GM23338 (cell line): Measurements from ENCODE around the gene B4GALT6. TPM values are rescaled to one million over a fixed set of nuclear protein-coding genes. Genes with fewer than 3 reads are reported as not detected.

Experiments
- ATAC-seq: fragments of 200-7000 bp; cut with Tn5 transposase; 3 replicates; pipeline ENCODE4 v1.9.1; 2020
- DNase-seq: peaks from one replicate; pipeline ENCODE4 v3.0.0-alpha.2; 2015; ENCODE audit warnings: low spot score
- H2AFZ ChIP-seq: fragments of 200-600 bp; sonication (generic); 2 replicates; pipeline ENCODE4 v1.8.0; 2016; ENCODE audit warnings: antibody characterized with exemption, mild to moderate bottlenecking, moderate library complexity
- H3F3A ChIP-seq: fragments of 200-600 bp; sonication (generic); replicated peaks from 2 replicates; pipeline ENCODE4 v1.8.0; 2017; ENCODE audit warnings: antibody characterized with exemption, mixed run types, low read depth
- H3K27ac ChIP-seq: fragments of 200-600 bp; sonication (generic); 2 replicates; pipeline ENCODE4 v1.6.1; 2016; ENCODE audit warnings: low read depth
- H3K27me3 ChIP-seq: fragments of 200-600 bp; sonication (generic); 2 replicates; pipeline ENCODE4 v1.8.0; 2016; ENCODE audit warnings: mild to moderate bottlenecking, mixed run types, moderate library complexity; ENCODE audit not compliant: insufficient read depth
- H3K36me3 ChIP-seq: fragments of 200-600 bp; sonication (generic); 2 replicates; pipeline ENCODE4 v1.8.0; 2016; ENCODE audit warnings: mild to moderate bottlenecking; ENCODE audit not compliant: insufficient read depth
- H3K4me1 ChIP-seq: fragments of 200-600 bp; sonication (generic); 2 replicates; pipeline ENCODE4 v1.8.0; 2016; ENCODE audit warnings: mild to moderate bottlenecking, moderate library complexity; ENCODE audit not compliant: insufficient read depth
- H3K4me2 ChIP-seq: fragments of 200-600 bp; sonication (generic); 2 replicates; pipeline ENCODE4 v1.7.1; 2017; ENCODE audit warnings: mixed run types
- H3K4me3 ChIP-seq: fragments of 200-600 bp; sonication (generic); 2 replicates; pipeline ENCODE4 v1.6.1; 2016; ENCODE audit warnings: mixed run types
- H3K79me2 ChIP-seq: fragments of 200-600 bp; sonication (generic); replicated peaks from 2 replicates; pipeline ENCODE4 v1.8.0; 2017; ENCODE audit warnings: mild to moderate bottlenecking; ENCODE audit not compliant: insufficient read depth
- H3K9me2 ChIP-seq: fragments of 200-600 bp; sonication (generic); 2 replicates; pipeline ENCODE4 v1.8.0; 2017; ENCODE audit not compliant: insufficient read depth
- H4K20me1 ChIP-seq: fragments of 200-600 bp; sonication (generic); replicated peaks from 2 replicates; pipeline ENCODE4 v1.8.0; 2017; ENCODE audit warnings: mild to moderate bottlenecking; ENCODE audit not compliant: insufficient read depth
- H3K27ac Mint-ChIP-seq: 2 replicates; pipeline ENCODE4 v1.8.0; 2020; ENCODE audit warnings: inconsistent platforms, mild to moderate bottlenecking, moderate library complexity, mixed read lengths
- H3K27me3 Mint-ChIP-seq: 3 replicates; pipeline ENCODE4 v1.8.0; 2022; ENCODE audit warnings: low read depth, mild to moderate bottlenecking, moderate library complexity, mixed read lengths, inconsistent platforms; ENCODE audit not compliant: insufficient read depth, poor library complexity
- H3K36me3 Mint-ChIP-seq: 3 replicates; pipeline ENCODE4 v1.8.0; 2021; ENCODE audit warnings: low read depth, mild to moderate bottlenecking, inconsistent platforms, moderate library complexity, mixed read lengths
- H3K4me1 Mint-ChIP-seq: 3 replicates; pipeline ENCODE4 v1.8.0; 2020; ENCODE audit warnings: mild to moderate bottlenecking, inconsistent platforms, mixed read lengths
- H3K4me3 Mint-ChIP-seq: 3 replicates; pipeline ENCODE4 v1.8.0; 2021; ENCODE audit warnings: moderate library complexity, mild to moderate bottlenecking, inconsistent platforms, mixed read lengths
- H3K9me3 Mint-ChIP-seq: 3 replicates; pipeline ENCODE4 v1.8.0; 2020; ENCODE audit warnings: moderate library complexity, mild to moderate bottlenecking, inconsistent platforms, mixed read lengths
- CREB1 ChIP-seq: fragments of 250-450 bp; sonication (Bioruptor Pico); IDR thresholded peaks from 2 replicates; pipeline ENCODE4 v1.5.0; 2020; ENCODE audit warnings: low read depth, mild to moderate bottlenecking, moderate library complexity
- CTCF ChIP-seq, 2 experiments: fragments of 200-600 bp in 1 of 2; sonication (generic) in 1 of 2; conservative IDR thresholded peaks; 2 replicates each; pipeline versions ENCODE4 v1.5.1 to v1.6.1; 2016 to 2017; ENCODE audit warnings: antibody characterized with exemption in 2 of 2, low read depth in 2 of 2, mild to moderate bottlenecking in 2 of 2, moderate library complexity in 1 of 2
- ETS1 ChIP-seq: IDR thresholded peaks from 2 replicates; pipeline ENCODE4 v1.6.1; 2016; ENCODE audit warnings: antibody characterized with exemption
- EZH2 ChIP-seq: fragments of 200-600 bp; sonication (generic); IDR thresholded peaks from one replicate; pipeline ENCODE4 v1.8.0; 2017; ENCODE audit warnings: antibody characterized with exemption, mild to moderate bottlenecking, low read depth; ENCODE audit not compliant: unreplicated experiment
- EZH2phosphoT487 ChIP-seq: fragments of 200-600 bp; sonication (generic); IDR thresholded peaks from one replicate; pipeline ENCODE4 v1.8.1; 2018; ENCODE audit warnings: antibody characterized with exemption; ENCODE audit not compliant: unreplicated experiment
- NANOG ChIP-seq: IDR thresholded peaks from 2 replicates; pipeline ENCODE4 v1.6.1; 2016; ENCODE audit warnings: antibody characterized with exemption, borderline replicate concordance
- REST ChIP-seq: IDR thresholded peaks from one replicate; pipeline ENCODE4 v1.6.1; 2018; ENCODE audit warnings: antibody characterized with exemption; ENCODE audit not compliant: unreplicated experiment
- ZNF331 ChIP-seq: fragments of 250-450 bp; sonication (Bioruptor Pico); IDR thresholded peaks from 2 replicates; pipeline ENCODE4 v1.5.0; 2020; ENCODE audit warnings: low read depth, mild to moderate bottlenecking, moderate library complexity
- ZNF462 ChIP-seq: fragments of 250-450 bp; sonication (Bioruptor Pico); IDR thresholded peaks from 2 replicates; pipeline ENCODE4 v1.5.0; 2020; ENCODE audit warnings: mild to moderate bottlenecking, moderate library complexity
- polyA plus RNA-seq: library from polyadenylated mRNA; unstranded; fragments of >200 nt; fragmentation: Nextera tagmentation; extraction: Ambion mirVana; gene quantifications from 2 replicates; pipeline ENCODE4 v1.2.1, GENCODE V29; 2016
- total RNA-seq: library from RNA; depleted of rRNA; stranded (reverse); fragments of >200 nt; shearing (Covaris generic); gene quantifications from 2 replicates; pipeline ENCODE4 v1.2.3, GENCODE V29; 2014

The B4GALT6 gene
- total and polyA plus RNA-seq, 2 experiments from 2014 or later, result 14.8 to 33.8 TPM

GRCh38 chr18:31720867-31721266, 36.5 kb upstream of the B4GALT6 start:
- Histone ChIP-seq H3K9me2 (peaks cover 5% of the 10 kb centered on the region; the same call in 1 of the 2 replicates), H3F3A (no peaks in the 10 kb centered on the region)

More at GRCh38 chr18:31720867-31721266, 36.5 kb upstream of the B4GALT6 start:
- TF ChIP-seq CREB1 (CRISPR knock-in tag) (no peak), ZNF462 (CRISPR knock-in tag) (no peak), REST (no peak), CTCF (conservative IDR thresholded peaks at IDR 0.05; ENCODE audit: low read depth in 2 of 2) (no peak), EZH2 (no peak), EZH2phosphoT487 (no peak), NANOG (no peak), ETS1 (no peak), ZNF331 (no peak)
- H3K4me2 ChIP-seq, result no peak overlapping the region
- H3K4me3 Mint-ChIP-seq, result no peak overlapping the region
- H3K4me3 ChIP-seq, result no peak overlapping the region
- peaks cover 3% of the 10 kb centered on the region; the same call in 2 of the 3 replicates for H3K4me1 Mint-ChIP-seq
- H3K27me3 Mint-ChIP-seq, result peaks cover 2% of the 10 kb centered on the region
- H3K4me1 ChIP-seq, result peaks cover 2% of the 10 kb centered on the region; the same call in 1 of the 2 replicates
- H3K27ac Mint-ChIP-seq, result no peak overlapping the region
- H4K20me1 ChIP-seq, result no peaks in the 10 kb centered on the region
- no peak overlapping the region for H2AFZ ChIP-seq
- H3K79me2 ChIP-seq, result no peaks in the 10 kb centered on the region
- peaks cover 12% of the 10 kb centered on the region for H3K9me3 Mint-ChIP-seq
- H3K36me3 Mint-ChIP-seq, result peaks cover 12% of the 10 kb centered on the region; the same call in 2 of the 3 replicates
- DNase-seq (no peak), ATAC-seq (no peak)
- no peaks in the 10 kb centered on the region for H3K36me3 ChIP-seq
- no peaks in the 10 kb centered on the region for H3K27me3 ChIP-seq
- no peak overlapping the region for H3K27ac ChIP-seq
